Astrocyte (in vitro differentiated cells and primary cell): Measurements from ENCODE around the gene WIZ.

Source experiments
- CTCF ChIP-seq: IDR thresholded peaks from 2 replicates; pipeline ENCODE4 v1.5.1; 2011; ENCODE audit warnings: low read depth, mild to moderate bottlenecking, inconsistent platforms, low read length, moderate library complexity; ENCODE audit not compliant: insufficient read depth
- EZH2 ChIP-seq: IDR thresholded peaks from 2 replicates; pipeline ENCODE4 v1.6.1; 2012; ENCODE audit warnings: mild to moderate bottlenecking, low read length, inconsistent platforms; ENCODE audit not compliant: insufficient read depth

DNA sequence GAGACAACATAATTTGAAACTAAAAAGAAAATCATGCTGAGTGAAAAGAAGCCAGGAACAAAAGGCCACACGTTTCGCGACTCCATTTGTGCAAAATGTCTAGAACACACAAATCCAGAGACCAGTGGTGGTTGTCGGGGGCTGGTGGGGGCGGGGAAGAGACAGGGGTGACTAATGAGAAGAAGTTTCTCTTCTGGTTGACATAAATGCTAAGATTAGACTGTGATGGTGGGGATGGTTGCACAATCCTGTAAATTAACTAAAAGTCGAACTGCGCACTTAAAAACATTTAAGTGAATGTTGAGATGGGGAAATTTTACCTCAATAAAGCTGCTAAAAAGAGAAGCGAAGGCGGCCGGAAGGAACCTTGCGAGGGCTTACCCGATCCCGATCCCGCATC, 77.3 kb downstream of the WIZ start:
- TF ChIP-seq CTCF (no peak), EZH2 (no peak)
